GM12873 (cell line): ENCODE results near the gene TTC38.

Source experiments
- CTCF ChIP-seq: IDR thresholded peaks from 2 replicates; pipeline ENCODE4 v1.5.1; 2012; ENCODE audit warnings: low read depth, mild to moderate bottlenecking, moderate library complexity, low read length, control low read depth; ENCODE audit not compliant: insufficient read depth; ENCODE audit errors: missing control alignments

TTC38 gene

GRCh38 chr22:46280999-46281623 is 13.3 kb downstream of the TTC38 start:
- no peak for TF ChIP-seq CTCF

- TF ChIP-seq CTCF: no peak
Observed at GRCh38 chr22:46281866-46282678, 14.3 kb downstream of the TTC38 start.

- no peak for TF ChIP-seq CTCF
Observed at GRCh38 chr22:46286006-46286405, 18.2 kb downstream of the TTC38 start.

- no peak for TF ChIP-seq CTCF
Observed at GRCh38 chr22:46286941-46287872, 19.4 kb downstream of the TTC38 start.

- no peak for TF ChIP-seq CTCF
Observed at GRCh38 chr22:46287873-46288751, 20.3 kb downstream of the TTC38 start.

- no peak for TF ChIP-seq CTCF
Observed at GRCh38 chr22:46288846-46289243, 21.0 kb downstream of the TTC38 start.
